SKM-1 treated with dmso at 0.1 percent for 144 hours (cell line): ENCODE measurements around the gene KRTAP20-3.

ENCODE experiments used
- DNase-seq: peaks from one replicate; lab custom pipeline; 2025; ENCODE audit not compliant: unreplicated experiment; lab: John Stamatoyannopoulos, UW

The KRTAP20-3 gene

DNA sequence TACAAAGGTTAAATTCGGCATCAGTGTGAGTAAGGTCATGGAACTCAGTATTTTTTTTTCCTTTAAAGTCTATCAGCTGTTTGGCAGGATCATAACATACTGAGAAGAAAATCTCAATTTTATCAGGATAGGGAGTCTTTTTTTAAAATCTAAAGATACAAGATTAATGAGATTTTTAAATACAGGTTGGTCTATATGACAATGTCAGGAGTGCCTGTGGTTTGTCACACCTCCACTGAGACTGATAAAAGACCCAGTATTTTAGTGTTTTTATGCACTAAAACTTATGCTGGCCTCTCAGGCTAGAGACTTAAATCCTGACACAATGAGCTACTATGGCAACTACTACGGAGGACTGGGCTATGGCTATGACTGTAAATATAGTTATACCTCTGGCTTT, at the start of gene KRTAP20-3:
TSS of gene KRTAP20-3 (plus strand) at position 301 of the 400 bp plus-strand sequence.
- no peak for DNase-seq

DNA sequence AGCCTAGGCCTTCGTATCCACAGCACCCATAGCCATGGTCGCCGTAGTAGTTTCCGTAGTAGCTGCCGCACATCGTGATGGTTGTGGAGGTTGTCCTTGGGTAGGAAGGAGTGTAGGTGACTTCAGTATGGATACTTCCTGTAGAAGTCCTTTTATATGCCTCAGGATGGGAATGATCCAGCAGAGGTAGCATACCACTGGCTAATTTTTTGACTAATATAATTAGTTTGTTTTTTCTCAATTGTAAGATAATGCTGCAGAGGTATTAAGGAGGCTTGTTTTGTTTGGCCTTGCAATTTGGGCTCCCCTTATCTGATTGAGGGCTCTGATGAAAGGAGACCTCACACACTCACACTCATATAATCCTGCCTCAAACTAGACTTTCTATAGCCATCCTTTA, 43.9 kb upstream of the KRTAP20-3 start, which contains the start of gene KRTAP6-2:
TSS of gene KRTAP6-2 (minus strand) at position 101 of the 400 bp plus-strand sequence. CDS start at position 73, 28 bp downstream.
- no peak for DNase-seq

- no peak for DNase-seq
Measured at GRCh38 chr21:30600787-30601186, 41.9 kb upstream of the KRTAP20-3 start, which contains the start of gene KRTAP22-1. Gene KRTAP22-1, plus strand, starts transcription at chr21:30601087.

GRCh38 chr21:30605968-30606367, 36.7 kb upstream of the KRTAP20-3 start:
- no peak for DNase-seq

DNA sequence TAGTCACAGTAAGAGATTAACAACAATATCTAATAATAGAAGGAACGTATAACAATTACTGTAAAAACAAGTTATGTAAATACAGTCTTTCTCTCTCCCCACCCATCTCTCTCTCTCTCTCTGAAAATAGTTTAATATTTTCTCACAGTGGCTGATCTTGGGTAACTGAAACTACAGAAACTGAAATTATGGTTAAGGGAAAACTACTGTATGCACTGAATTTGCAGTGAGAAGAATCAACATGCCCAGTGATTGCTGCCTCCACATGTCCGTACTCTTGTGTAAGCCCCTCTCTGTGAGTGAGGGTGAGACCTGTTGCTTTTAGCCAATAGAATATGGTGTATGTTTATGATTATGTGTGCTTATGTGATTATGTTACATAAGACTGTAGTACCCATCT, 30.5 kb upstream of the KRTAP20-3 start:
- DNase-seq, result no peak

DNA sequence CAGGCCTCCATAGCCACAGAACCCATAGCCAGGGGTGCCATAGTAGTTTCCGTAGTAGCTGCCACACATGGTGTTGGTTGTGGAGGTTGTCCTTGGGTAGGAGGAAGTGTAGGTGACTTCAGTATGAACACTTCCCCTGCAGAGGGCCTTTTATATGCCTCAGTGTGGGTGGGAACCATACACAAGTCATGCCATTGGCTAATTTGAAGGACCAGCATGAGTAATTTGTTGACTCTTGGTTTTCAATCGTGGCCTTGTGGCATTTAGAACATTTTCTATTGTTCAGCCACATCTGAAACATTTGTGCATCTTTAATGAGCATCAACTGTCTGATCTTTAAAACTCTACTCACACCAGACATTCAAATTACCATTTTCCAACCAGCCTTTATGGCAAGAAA, 28.8 kb upstream of the KRTAP20-3 start, which contains the start of gene KRTAP6-1:
TSS of gene KRTAP6-1 (minus strand) at position 95 of the 400 bp plus-strand sequence. CDS start at position 69, 26 bp downstream.
- DNase-seq, result no peak

DNA sequence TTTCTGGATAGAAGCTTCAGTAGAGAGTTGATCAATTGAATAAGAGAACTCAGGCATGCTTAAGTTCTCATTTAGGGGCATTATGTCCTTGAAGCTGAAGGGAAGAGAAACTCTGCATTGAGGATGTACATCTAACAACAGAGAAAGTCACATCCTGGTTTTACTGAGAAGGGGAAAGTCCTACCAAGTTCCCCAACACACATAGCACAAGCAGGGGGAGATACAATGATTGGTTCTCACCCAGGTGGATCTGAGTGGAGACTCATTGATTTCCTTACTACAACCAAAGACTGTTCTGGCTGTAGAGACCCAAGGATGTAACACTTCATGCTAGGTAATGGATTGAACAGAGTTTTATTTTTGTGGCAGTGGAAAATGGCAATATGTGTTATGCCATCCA, 27.5 kb upstream of the KRTAP20-3 start:
- DNase-seq, result no peak

DNA sequence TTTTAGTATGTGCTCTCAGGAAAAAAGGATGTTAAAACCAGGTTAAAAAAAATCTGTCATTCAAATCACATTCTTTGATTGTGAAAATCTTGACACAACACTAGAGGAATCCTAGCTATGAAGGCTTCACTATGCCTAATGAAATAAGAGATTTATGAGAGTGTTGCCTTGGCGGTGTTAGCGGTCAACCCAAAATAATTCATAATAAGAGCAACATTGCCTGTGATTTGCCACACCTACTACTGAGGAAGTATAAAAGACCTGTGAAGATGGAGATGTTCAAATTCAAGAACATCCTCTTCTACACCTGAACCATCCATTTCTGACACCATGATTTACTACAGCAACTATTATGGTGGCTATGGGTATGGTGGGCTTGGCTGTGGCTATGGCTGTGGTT, 26.5 kb upstream of the KRTAP20-3 start, which contains the start of gene KRTAP20-1:
TSS of gene KRTAP20-1 (plus strand) at position 301 of the 400 bp plus-strand sequence. CDS start at position 331, 30 bp downstream.
- DNase-seq, result no peak

- no peak for DNase-seq
Measured at GRCh38 chr21:30620080-30620479, 22.6 kb upstream of the KRTAP20-3 start.

DNA sequence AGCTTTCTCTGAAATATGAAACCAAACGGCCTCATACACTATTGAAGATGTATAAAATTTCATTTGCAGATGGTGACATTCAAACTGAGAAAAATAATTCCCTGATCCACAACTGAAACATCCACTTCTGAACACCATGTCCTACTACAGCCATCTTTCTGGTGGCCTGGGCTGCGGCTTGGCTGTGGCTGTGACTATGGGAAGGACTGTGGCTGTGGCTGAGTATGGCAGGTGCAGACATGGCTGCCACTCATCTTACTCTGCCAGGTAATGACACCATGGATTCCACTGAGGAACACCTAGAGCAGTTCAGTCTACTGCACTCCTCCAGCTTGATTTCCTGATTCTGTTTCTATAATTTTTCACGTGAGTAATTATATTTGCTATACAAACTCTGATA, 22.1 kb upstream of the KRTAP20-3 start, which contains the start of gene KRTAP20-4:
TSS of gene KRTAP20-4 (plus strand) at position 106 of the 400 bp plus-strand sequence.
- DNase-seq, result no peak

- no peak for DNase-seq
Measured at GRCh38 chr21:30623362-30623761, 19.3 kb upstream of the KRTAP20-3 start.

GRCh38 chr21:30625449-30626165, 17.1 kb upstream of the KRTAP20-3 start:
- no peak for DNase-seq

- no peak for DNase-seq
Measured at GRCh38 chr21:30628109-30628508, 14.6 kb upstream of the KRTAP20-3 start.

DNA sequence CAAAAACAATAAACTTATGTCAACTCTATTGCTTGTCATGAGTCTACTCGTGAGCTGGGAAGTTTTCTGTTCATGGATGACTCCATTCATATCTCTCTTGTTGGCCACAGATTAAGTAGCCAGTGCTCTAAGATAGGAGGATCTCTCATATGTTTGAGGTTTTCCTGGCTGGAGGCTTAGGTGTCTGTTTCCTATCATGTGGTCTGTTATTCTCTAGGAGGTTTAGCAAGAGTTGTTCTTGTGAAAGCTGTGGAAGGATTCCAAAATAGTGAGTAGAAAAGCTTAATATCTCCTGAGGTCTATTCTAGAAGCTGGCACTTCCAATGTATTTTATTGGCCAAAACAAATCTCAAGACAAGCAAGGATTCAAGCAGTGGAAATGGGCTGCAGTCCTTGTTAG, 13.5 kb upstream of the KRTAP20-3 start:
- DNase-seq, result no peak

DNA sequence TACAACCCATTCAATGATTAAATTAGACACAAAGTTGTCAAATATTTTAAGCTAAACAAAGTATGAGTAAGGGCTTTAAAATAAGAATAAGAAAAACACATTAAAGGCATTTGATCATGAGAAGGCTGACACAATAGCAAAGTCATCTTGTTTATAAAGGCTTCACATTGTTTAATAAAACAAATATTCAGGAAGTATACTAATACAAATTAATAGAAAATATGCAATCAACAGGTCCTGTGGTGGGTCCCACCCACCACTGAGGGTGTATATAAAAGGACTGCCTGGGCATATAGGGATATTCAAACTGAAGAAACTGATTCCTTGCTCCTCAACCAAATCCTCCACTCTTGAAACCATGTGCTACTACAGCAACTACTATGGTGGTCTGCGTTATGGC, 7.8 kb upstream of the KRTAP20-3 start, which contains the start of gene KRTAP20-2:
TSS of gene KRTAP20-2 (plus strand) at position 301 of the 400 bp plus-strand sequence. CDS start at position 359, 58 bp downstream.
- DNase-seq, result no peak

GRCh38 chr21:30638686-30639085, 4.0 kb upstream of the KRTAP20-3 start:
- no peak for DNase-seq

- no peak for DNase-seq
Measured at GRCh38 chr21:30646904-30647414, 4.3 kb downstream of the KRTAP20-3 start.

DNA sequence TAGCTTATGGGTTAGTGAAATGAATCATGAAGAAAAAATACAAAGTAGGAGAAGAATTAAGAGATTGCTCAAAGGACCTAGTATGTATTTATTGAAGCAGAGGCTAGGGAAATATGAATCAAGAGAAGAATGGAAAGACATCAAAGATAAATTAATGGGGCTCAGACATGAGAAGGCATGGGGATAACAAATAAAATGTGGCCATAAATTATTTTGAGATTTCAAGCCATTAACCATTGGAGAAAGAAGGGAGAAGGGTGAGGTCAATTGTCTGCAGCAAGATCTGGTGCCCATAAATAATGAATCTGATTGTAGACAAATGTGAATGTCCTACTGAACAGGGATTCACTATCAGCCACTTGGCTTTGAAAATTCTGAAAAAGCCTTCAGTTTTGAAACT, 10.2 kb downstream of the KRTAP20-3 start:
- DNase-seq, result no peak

DNA sequence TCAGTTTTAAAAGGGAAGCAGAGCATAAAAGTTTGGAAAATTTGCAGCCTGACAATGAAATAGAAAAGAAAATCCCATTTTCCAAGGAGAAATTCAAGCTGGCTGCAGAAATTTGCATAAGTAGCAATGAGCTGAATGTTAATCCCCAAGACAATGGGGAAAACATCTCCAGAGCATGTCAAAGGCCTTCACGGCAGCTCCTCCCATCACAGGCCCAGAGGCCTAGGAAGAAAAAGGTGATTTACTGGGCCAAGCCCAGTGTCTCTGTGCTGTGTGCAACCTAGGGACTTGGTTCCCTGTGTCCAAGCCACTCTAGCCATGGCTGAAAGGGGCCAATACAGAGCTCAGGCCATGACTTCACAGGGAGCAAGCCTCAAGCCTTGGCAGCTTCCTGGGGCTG, 26.1 kb downstream of the KRTAP20-3 start:
- DNase-seq, result no peak

- no peak for DNase-seq
Measured at GRCh38 chr21:30672985-30673650, 30.5 kb downstream of the KRTAP20-3 start.

DNA sequence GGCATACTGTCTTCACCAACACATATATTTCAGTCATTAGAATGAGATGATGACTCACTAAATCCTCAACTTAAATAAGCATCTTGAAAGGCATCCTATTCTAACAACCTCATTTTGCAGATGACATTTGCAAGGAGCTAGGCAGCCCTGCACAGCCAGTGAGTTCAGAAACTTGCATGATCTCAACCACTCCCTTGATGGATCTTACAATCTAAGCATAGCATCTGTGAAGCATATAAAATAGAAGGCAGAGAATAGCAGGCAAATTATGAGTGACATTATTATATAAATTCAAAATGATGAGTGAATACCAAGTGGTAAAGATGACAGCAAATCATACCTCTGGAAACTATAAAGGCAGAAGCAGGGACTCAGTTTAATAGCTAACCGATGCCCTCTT, 31.6 kb downstream of the KRTAP20-3 start:
- no peak for DNase-seq

- no peak for DNase-seq
Measured at GRCh38 chr21:30676737-30677136, 34.1 kb downstream of the KRTAP20-3 start.
